T1000 (cell line): Measurements from ENCODE around the gene BCAS2.
A peak's percentile ranks its signal among the peaks of the same experiment; 100 is the strongest.
"Not testable (repeated sequence)": the region's sequence is repeated elsewhere in the genome, so short reads cannot be mapped to it uniquely, and the experiment has no call there.

Experiments used
- DNase-seq: peaks from one replicate; lab custom pipeline; 2025; ENCODE audit warnings: mixed read lengths; lab: John Stamatoyannopoulos, UW

Gene BCAS2

GRCh38 chr1:114581335-114582287, at the start of gene BCAS2:
Gene BCAS2, minus strand, starts transcription at chr1:114581615. Its CDS starts 24 bp downstream, at chr1:114581591.
- DNase-seq, result peak; percentile 92

- no peak for DNase-seq
Observed at GRCh38 chr1:114627107-114627506, 45.7 kb upstream of the BCAS2 start.

DNA sequence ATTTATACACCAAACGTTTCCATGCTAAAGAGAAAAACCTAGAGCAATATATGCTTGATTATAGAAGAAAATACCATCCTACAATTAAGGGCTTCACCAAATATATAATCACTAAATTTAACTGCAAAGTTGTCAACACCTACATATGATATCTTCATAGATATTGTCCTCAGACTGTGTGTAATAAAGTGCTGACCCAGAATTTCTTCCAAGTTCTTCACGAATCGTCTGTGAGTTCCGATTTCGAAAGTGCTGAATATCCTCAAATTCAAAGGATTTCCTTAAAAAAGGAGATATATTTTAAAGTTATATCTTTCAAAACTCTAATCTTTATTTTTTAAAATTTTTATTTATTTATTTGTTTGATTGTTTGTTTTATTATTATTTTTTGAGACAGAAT, 41.9 kb upstream of the BCAS2 start:
- DNase-seq, result no peak

GRCh38 chr1:114620419-114620818, 39.0 kb upstream of the BCAS2 start:
- DNase-seq, result no peak

GRCh38 chr1:114618606-114619005, 37.2 kb upstream of the BCAS2 start:
- no peak for DNase-seq

- DNase-seq, result no peak
Observed at GRCh38 chr1:114610546-114611245, 29.3 kb upstream of the BCAS2 start.

DNA sequence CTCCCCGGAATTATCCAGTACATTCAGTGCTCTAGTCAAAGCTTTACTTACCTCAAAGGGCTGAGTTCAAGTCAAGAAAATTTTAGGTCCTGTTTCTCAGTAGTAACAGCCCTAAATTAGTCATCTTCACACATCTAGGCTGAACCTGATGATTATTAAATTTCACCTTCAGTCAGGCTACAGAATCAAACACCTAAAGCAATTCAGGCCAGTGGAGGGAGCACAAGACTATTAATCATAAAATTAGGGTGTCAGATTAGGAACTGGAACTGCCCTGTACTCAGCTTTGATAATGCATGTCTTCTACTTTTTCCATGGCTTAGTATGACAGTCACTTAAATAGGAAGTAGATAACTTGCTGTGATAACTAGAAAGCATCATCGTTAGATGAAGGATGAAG, 28.4 kb upstream of the BCAS2 start:
- no peak for DNase-seq

- no peak for DNase-seq
Observed at GRCh38 chr1:114609026-114609425, 27.6 kb upstream of the BCAS2 start.

DNA sequence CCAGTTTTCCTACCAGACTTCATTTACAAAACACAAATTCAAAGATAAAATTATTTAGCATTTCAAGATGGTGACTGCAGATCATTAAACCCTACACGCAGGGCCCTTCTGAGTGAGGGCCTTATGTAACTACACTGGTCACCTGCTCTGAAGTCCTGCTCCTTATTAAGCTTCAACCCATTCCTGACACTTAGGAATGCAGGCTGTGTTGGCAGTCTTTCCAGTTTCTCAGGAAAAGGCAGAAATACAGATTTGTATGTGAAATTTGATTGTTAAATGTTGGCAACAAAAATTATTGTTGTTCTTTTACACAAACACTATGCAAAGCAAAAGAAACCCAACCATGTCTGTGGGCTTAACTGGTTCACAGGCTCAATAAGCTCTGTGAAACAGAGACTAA, 25.8 kb upstream of the BCAS2 start:
- no peak for DNase-seq

GRCh38 chr1:114597949-114598348, 16.5 kb upstream of the BCAS2 start:
- no peak for DNase-seq

DNA sequence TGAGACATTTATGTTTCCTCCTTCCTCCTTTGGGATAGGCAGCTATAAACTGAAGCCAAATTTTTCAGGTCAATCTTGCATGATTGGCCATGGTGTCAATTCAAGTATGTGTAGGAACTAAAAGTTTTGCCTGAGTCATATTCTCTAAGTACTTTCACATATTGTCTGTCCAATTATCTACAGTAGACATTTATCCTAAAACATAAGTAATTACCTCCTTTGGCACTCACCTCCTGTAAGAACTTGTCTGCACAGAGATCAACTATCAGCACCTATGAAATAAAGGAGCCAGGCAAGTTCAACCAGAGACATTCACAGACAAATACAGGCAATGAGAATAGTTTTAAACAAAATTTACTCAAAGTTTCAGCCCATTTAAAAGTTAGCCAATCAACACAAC, 14.2 kb upstream of the BCAS2 start:
- DNase-seq, result no peak

DNA sequence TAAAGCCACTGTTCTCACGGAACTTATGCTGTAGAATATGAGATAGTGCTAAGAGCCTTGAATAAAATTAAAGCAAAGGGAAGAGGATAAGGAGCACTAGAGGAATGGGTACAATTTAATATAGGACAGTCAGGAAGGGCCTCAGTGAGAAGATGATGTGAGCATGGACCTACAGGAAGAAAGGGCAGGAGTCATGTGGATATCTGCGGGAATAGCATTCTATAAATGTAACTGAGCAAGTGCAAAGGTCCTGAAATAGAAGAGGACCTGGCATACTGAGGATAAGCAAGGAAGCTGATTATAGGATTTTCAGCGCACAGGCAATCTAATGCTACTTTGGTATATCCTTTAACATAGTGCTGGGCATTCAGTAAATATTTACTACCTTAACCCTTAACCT, 12.6 kb upstream of the BCAS2 start:
- no peak for DNase-seq

DNA sequence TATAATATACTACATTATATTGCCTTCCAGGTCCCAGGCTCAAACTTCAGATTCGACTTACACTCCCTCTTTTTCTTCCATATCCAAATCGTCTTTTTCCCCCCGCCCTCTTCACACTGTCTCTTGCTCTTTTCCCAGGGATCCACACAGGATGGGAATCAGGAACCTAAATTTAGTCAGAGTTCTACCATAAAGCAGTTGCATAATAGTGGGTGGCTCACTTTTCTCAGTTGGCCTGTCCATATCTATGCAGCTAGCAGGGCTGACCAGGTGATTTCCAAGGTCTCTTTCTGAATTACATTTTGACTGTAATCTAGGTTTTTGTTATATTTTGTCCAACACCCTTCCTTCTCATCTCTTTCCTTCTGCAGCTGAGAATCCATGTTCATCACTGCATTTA, 7.7 kb upstream of the BCAS2 start:
- DNase-seq, result no peak

GRCh38 chr1:114588196-114588689, 6.8 kb upstream of the BCAS2 start:
- DNase-seq, result no peak

GRCh38 chr1:114587203-114587991, 6.0 kb upstream of the BCAS2 start:
- no peak for DNase-seq

GRCh38 chr1:114586513-114587047, 5.2 kb upstream of the BCAS2 start:
- no peak for DNase-seq

DNA sequence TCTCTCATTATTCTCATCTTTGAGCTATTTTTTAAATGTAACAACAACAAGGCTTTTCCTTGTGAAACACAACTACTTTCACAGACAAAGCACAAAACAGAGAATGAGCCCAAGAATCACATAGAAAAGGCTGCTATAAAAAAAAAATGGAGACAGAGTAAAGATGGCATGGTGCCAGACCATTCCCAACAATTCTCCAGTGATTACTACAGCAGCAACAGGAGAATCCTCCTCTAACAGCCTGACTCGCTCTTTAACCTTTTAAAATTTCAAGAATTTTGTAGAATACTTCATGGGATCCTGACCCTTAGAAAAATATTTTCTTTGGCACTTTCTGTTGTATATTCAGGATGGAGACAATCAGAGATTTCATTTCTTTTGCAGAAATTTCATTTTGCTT, 3.8 kb upstream of the BCAS2 start:
- no peak for DNase-seq

GRCh38 chr1:114574365-114574764, 7.0 kb downstream of the BCAS2 start:
- DNase-seq, result no peak

- DNase-seq, result no peak
Observed at GRCh38 chr1:114564141-114564540, 17.3 kb downstream of the BCAS2 start.

DNA sequence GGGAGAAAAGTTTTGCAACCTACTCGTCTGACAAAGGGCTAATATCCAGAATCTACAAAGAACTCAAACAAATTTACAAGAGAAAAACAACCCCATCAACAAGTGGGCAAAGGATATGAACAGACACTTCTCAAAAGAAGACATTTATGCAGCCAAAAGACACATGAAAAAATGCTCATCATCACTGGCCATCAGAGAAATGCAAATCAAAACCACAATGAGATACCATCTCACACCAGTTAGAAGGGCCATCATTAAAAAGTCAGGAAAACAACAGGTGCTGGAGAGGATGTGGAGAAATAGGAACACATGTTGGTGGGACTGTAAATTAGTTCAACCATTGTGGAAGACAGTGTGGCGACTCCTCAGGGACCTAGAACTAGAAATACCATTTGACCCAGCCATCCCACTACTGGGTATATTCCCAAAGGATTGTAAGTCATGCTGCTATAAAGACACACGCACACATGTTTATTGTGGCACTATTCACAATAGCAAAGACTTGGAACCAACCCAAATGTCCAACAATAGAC, 18.4 kb downstream of the BCAS2 start:
- not testable (repeated sequence) for DNase-seq

- no peak for DNase-seq
Observed at GRCh38 chr1:114561333-114561732, 20.1 kb downstream of the BCAS2 start.

GRCh38 chr1:114559356-114559755, 22.1 kb downstream of the BCAS2 start:
- no peak for DNase-seq
